Endothelial cell of umbilical vein (primary cell): ENCODE results near the gene CKB. TPM values are rescaled to one million over a fixed set of nuclear protein-coding genes. Genes with fewer than 3 reads are reported as not detected.

Source experiments
- BruUV-seq: library from RNA; stranded (reverse); fragments of 400-500 nt; replicated peaks from 2 replicates; lab custom pipeline; 2021; lab: Mats Ljungman, UMichigan
- CTCF ChIA-PET: fragments of 300-600, 350-600 bp; sonication (Branson Sonifier 250); formaldehyde crosslinking; loops from one replicate; lab custom pipeline; 2021; ENCODE audit warnings: antibody characterized with exemption, inconsistent platforms; lab: Charles Lee
- POLR2A ChIA-PET: fragments of 300-600, 350-600 bp; sonication (Branson Sonifier 250); formaldehyde crosslinking; loops from one replicate; lab custom pipeline; 2021; ENCODE audit warnings: antibody characterized with exemption, inconsistent platforms; lab: Charles Lee
- DNase-seq: peaks from one replicate; pipeline ENCODE4 v3.0.0-alpha.2; 2011; ENCODE audit warnings: low read depth, low spot score
- FAIRE-seq: peaks from 2 replicates; lab custom pipeline; 2011; peaks lifted over from hg19 to GRCh38; lab: Jason Lieb, UNC
- H2AFZ ChIP-seq: 2 replicates; pipeline ENCODE4 v1.6.0; 2012; ENCODE audit warnings: low read depth, low read length, control low read depth, inconsistent platforms
- H3K27ac ChIP-seq: 2 replicates; pipeline ENCODE4 v1.5.1; 2011; ENCODE audit warnings: low read depth, mild to moderate bottlenecking, control low read depth, low read length, moderate library complexity; ENCODE audit not compliant: insufficient read depth
- H3K27me3 ChIP-seq, 2 experiments: 2 replicates each; pipeline versions ENCODE4 v1.6.0 to v1.6.1; 2011; ENCODE audit warnings: low read length in 2 of 2, mixed read lengths in 1 of 2; ENCODE audit not compliant: control insufficient read depth in 2 of 2, insufficient read depth in 2 of 2
- H3K36me3 ChIP-seq, 2 experiments: 2 replicates in 1 of 2; 3 replicates in 1 of 2; pipeline ENCODE4 v1.5.1; 2011; ENCODE audit warnings: low read length in 2 of 2, mild to moderate bottlenecking in 1 of 2, moderate library complexity in 1 of 2; ENCODE audit not compliant: control insufficient read depth in 2 of 2, insufficient read depth in 2 of 2; ENCODE audit errors: extremely low read depth in 1 of 2
- H3K4me1 ChIP-seq: 3 replicates; pipeline ENCODE4 v1.5.1; 2011; ENCODE audit warnings: mild to moderate bottlenecking, low read length; ENCODE audit not compliant: control insufficient read depth, insufficient read depth; ENCODE audit errors: extremely low read depth
- H3K4me2 ChIP-seq: 2 replicates; pipeline ENCODE4 v1.6.1; 2011; ENCODE audit warnings: low read length, control low read depth, mixed read lengths; ENCODE audit not compliant: insufficient read depth
- H3K4me3 ChIP-seq, 3 experiments: fragments of 200-600 bp in 1 of 3; sonication (generic), shearing (Covaris generic) in 1 of 3; replicated peaks in 1 of 3; 2 replicates each; pipeline ENCODE4 v1.5.1; 2011 to 2016; ENCODE audit warnings: control low read depth in 3 of 3, low read length in 3 of 3, mild to moderate bottlenecking in 2 of 3, inconsistent platforms in 1 of 3, low read depth in 1 of 3, moderate library complexity in 1 of 3; ENCODE audit not compliant: insufficient read depth in 1 of 3
- H3K79me2 ChIP-seq: 2 replicates; pipeline ENCODE4 v1.6.0; 2012; ENCODE audit warnings: low read length, inconsistent platforms; ENCODE audit not compliant: control insufficient read depth, insufficient read depth
- H3K9ac ChIP-seq: replicated peaks from 2 replicates; pipeline ENCODE3; 2011; ENCODE audit warnings: low read length, control low read depth; ENCODE audit not compliant: insufficient read depth; ENCODE audit errors: extremely low read depth
- H3K9me1 ChIP-seq: replicated peaks from 3 replicates; pipeline ENCODE4 v1.6.0; 2011; ENCODE audit warnings: mild to moderate bottlenecking, low read length; ENCODE audit not compliant: control insufficient read depth, insufficient read depth; ENCODE audit errors: extremely low read depth
- H3K9me3 ChIP-seq: replicated peaks from 2 replicates; pipeline ENCODE4 v1.5.1; 2012; ENCODE audit warnings: low read length, inconsistent platforms; ENCODE audit not compliant: control insufficient read depth, insufficient read depth
- H4K20me1 ChIP-seq: replicated peaks from 2 replicates; pipeline ENCODE3; 2011; ENCODE audit warnings: mild to moderate bottlenecking, low read length; ENCODE audit not compliant: control insufficient read depth, insufficient read depth; ENCODE audit errors: extremely low read depth
- EZH2 ChIP-seq: IDR thresholded peaks from 2 replicates; pipeline ENCODE4 v1.6.1; 2012; ENCODE audit warnings: borderline replicate concordance, low read depth, mild to moderate bottlenecking, moderate library complexity, low read length, inconsistent platforms; ENCODE audit not compliant: severe bottlenecking
- FOS ChIP-seq: IDR thresholded peaks from 2 replicates; pipeline ENCODE4 v1.6.1; 2011; ENCODE audit warnings: mild to moderate bottlenecking, low read length, moderate library complexity, borderline replicate concordance; ENCODE audit not compliant: insufficient read depth
- GATA2 ChIP-seq: IDR thresholded peaks from 2 replicates; pipeline ENCODE4 v1.7.0; 2011; ENCODE audit warnings: low read depth, mild to moderate bottlenecking, moderate library complexity, mixed read lengths, low read length; ENCODE audit not compliant: insufficient read length, insufficient read depth
- JUN ChIP-seq: IDR thresholded peaks from 2 replicates; pipeline ENCODE4 v1.6.1; 2011; ENCODE audit warnings: borderline replicate concordance, low read depth; ENCODE audit not compliant: insufficient read length, insufficient read depth
- MYC ChIP-seq: IDR thresholded peaks from one replicate; pipeline ENCODE4 v1.6.1; 2011; ENCODE audit warnings: mild to moderate bottlenecking, low read depth, low read length
- POLR2A ChIP-seq: IDR thresholded peaks from 2 replicates; pipeline ENCODE4 v1.6.1; 2012; ENCODE audit warnings: low read depth, mild to moderate bottlenecking, control low read depth, low read length
- POLR2AphosphoS5 ChIP-seq: IDR thresholded peaks from 2 replicates; pipeline ENCODE4 v1.6.1; 2012; ENCODE audit warnings: low read depth, mild to moderate bottlenecking, control low read depth, low read length, moderate library complexity; ENCODE audit not compliant: insufficient read depth
- dilution Hi-C: fragments of 300-500 bp; cut with MboI; formaldehyde crosslinking; loops from one replicate; pipeline ENCODE4 v1.15.0; 2019; ENCODE audit warnings: low sequenced_read_pairs; ENCODE audit not compliant: extremely low pct_ligation_motif_present
- intact Hi-C: fragments of 100-400 bp; cut with micrococcal nuclease; formaldehyde crosslinking; loops from one replicate; pipeline ENCODE4 v1.10.0; 2022
- polyA plus RNA-seq, 4 experiments: library from polyadenylated mRNA; depleted of rRNA in 3 of 4; stranded (reverse) in 3 of 4; unstranded in 1 of 4; fragments of >200 nt; gene quantifications; 2 replicates each; pipeline versions ENCODE4 v1.2.1 to v1.2.3, GENCODE V29; 2011 to 2012; ENCODE audit warnings: missing spikeins in 1 of 4
- total RNA-seq: library from RNA; stranded (reverse); gene quantifications from 2 replicates; pipeline ENCODE4 v1.2.3, GENCODE V29; 2021
- TF ChIP-seq, protein P1 (sequence below): IDR thresholded peaks from 2 replicates; pipeline ENCODE4 v1.6.1; 2011; ENCODE audit not compliant: insufficient read depth, insufficient read length
- TF ChIP-seq, protein P2 (sequence below), 2 donors: IDR thresholded peaks; 1 replicate in 1 of 2; 2 replicates in 1 of 2; pipeline ENCODE4 v1.5.1; 2011; ENCODE audit warnings: low read length in 2 of 2, mild to moderate bottlenecking in 2 of 2, moderate library complexity in 2 of 2, control low read depth in 1 of 2, inconsistent platforms in 1 of 2, low read depth in 1 of 2; ENCODE audit not compliant: insufficient read depth in 1 of 2; ENCODE audit errors: extremely low read depth in 1 of 2

Gene CKB
- total and polyA plus RNA-seq, 2 donors (not counting 3 experiments of a cell fraction or from before 2014, with no cell fraction given), result 4.0 to 6.9 TPM

DNA sequence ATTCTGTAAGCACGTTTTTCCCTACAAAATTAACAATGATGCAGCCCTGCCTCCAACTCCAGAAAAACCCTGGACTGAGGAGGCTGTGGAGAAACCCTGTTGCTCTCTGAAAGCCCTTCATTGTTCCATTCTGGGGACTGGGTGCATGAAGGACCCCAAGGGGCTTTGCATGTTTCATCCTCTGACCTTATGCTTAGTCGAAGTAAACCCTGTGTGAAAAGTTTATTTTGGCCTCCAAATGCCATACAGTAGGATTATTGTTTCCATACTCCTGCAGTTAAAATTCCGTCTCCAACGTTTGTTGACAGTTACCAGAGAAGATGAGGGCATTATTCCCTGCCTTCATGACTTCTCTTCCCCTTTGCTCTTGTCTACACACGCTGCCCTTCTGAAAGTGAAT is 46.0 kb downstream of the CKB start:
- Histone ChIP-seq H3K4me1 (no peaks in the 10 kb centered on the region), H2AFZ (no peak overlapping the region), H3K36me3 (peaks cover 21 to 25% of the 10 kb centered on the region in 2 experiments), H3K9ac (no peak overlapping the region), H3K9me3 (no peaks in the 10 kb centered on the region), H3K9me1 (no peaks in the 10 kb centered on the region), H3K27me3 (no peaks in the 10 kb centered on the region), H3K4me3 (no peak overlapping the region), H3K4me2 (no peak overlapping the region), H3K79me2 (no peaks in the 10 kb centered on the region), H4K20me1 (no peaks in the 10 kb centered on the region), H3K27ac (no peak overlapping the region)
- no TSS peak for BruUV-seq
- intact Hi-C loops, result no loop called here
- TF ChIP-seq MYC (no peak), JUN (no peak), POLR2AphosphoS5 (no peak), GATA2 (no peak)
- DNase-seq (no peak), FAIRE-seq (no peak)
- dilution Hi-C loops, result no loop called here
- POLR2A ChIA-PET, result no interaction called here
- CTCF ChIA-PET, result no interaction called here

DNA sequence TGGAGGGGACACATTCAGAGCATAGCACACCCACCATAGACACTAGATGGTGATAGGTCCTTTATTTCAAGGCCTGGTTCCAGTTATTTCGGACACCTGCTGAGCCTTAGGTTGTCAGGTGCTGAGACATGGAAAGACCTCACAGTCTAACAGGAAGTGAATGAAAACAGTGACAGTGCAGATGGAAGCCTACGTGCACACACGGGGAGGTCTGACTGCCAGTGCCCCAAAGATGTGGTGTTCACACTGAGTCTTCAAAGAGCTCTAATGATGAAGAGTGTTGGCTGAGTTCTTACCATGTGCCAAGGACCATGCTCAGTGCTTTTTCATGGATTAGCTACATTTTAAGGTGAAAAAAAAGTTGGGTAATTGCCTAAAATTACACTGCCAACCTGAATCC is 46.6 kb downstream of the CKB start:
- FAIRE-seq (no peak), DNase-seq (no peak)
- intact Hi-C loops (no loop called here), dilution Hi-C loops (no loop called here)
- Histone ChIP-seq H2AFZ (no peak overlapping the region), H3K9me1 (no peaks in the 10 kb centered on the region), H3K9ac (no peak overlapping the region), H3K4me3 (no peak overlapping the region), H3K79me2 (no peaks in the 10 kb centered on the region), H4K20me1 (no peaks in the 10 kb centered on the region), H3K27ac (no peak overlapping the region), H3K4me2 (no peak overlapping the region), H3K36me3 (peaks cover 21 to 27% of the 10 kb centered on the region in 2 experiments), H3K4me1 (no peaks in the 10 kb centered on the region), H3K27me3 (no peaks in the 10 kb centered on the region), H3K9me3 (no peaks in the 10 kb centered on the region)
- no peak for TF ChIP-seq FOS
- TF ChIP-seq, protein P1, sequence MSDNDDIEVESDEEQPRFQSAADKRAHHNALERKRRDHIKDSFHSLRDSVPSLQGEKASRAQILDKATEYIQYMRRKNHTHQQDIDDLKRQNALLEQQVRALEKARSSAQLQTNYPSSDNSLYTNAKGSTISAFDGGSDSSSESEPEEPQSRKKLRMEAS, result no peak
- no peak for TF ChIP-seq POLR2A
- no peak for TF ChIP-seq GATA2
- TF ChIP-seq MYC, result no peak
- TF ChIP-seq, protein P2, sequence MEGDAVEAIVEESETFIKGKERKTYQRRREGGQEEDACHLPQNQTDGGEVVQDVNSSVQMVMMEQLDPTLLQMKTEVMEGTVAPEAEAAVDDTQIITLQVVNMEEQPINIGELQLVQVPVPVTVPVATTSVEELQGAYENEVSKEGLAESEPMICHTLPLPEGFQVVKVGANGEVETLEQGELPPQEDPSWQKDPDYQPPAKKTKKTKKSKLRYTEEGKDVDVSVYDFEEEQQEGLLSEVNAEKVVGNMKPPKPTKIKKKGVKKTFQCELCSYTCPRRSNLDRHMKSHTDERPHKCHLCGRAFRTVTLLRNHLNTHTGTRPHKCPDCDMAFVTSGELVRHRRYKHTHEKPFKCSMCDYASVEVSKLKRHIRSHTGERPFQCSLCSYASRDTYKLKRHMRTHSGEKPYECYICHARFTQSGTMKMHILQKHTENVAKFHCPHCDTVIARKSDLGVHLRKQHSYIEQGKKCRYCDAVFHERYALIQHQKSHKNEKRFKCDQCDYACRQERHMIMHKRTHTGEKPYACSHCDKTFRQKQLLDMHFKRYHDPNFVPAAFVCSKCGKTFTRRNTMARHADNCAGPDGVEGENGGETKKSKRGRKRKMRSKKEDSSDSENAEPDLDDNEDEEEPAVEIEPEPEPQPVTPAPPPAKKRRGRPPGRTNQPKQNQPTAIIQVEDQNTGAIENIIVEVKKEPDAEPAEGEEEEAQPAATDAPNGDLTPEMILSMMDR (IDR thresholded peaks at IDR 0.05; ENCODE audit: extremely low read depth in 1 of 2, insufficient read depth in 1 of 2, low read depth in 1 of 2, low read length in 2 of 2), result no peak
- TF ChIP-seq JUN, result no peak
- no peak for TF ChIP-seq EZH2
- no peak for TF ChIP-seq POLR2AphosphoS5
- CTCF ChIA-PET, result no interaction called here
- BruUV-seq, result no TSS peak
- POLR2A ChIA-PET, result no interaction called here
